Sigmoid colon (tissue), 7 donors: ENCODE results near the gene AUNIP. TPM values are rescaled to one million over a fixed set of nuclear protein-coding genes. Genes with fewer than 3 reads are reported as not detected.

Source experiments
- DNase-seq: peaks from one replicate; pipeline ENCODE4 v3.0.0-alpha.2; 2019
- H3K27ac ChIP-seq, 4 donors: fragments of 200-600 bp; sonication (generic); one replicate each; pipeline ENCODE4 v1.5.1; 2016 to 2019; ENCODE audit warnings: mild to moderate bottlenecking in 1 of 4
- H3K27me3 ChIP-seq, 3 donors: fragments of 200-600 bp; sonication (generic); one replicate each; pipeline ENCODE4 v1.5.1; 2019; ENCODE audit warnings: mild to moderate bottlenecking in 1 of 3
- H3K36me3 ChIP-seq, 4 donors: fragments of 200-600 bp; sonication (generic); one replicate each; pipeline ENCODE4 v1.5.1; 2016 to 2019
- H3K4me1 ChIP-seq, 4 donors: fragments of 200-600 bp; sonication (generic); one replicate each; pipeline ENCODE4 v1.5.1; 2017 to 2019
- H3K4me3 ChIP-seq, 4 donors: fragments of 200-600 bp; sonication (generic); one replicate each; pipeline ENCODE4 v1.5.1; 2017 to 2019; ENCODE audit warnings: mild to moderate bottlenecking in 2 of 4, moderate library complexity in 1 of 4
- H3K9me3 ChIP-seq, 4 donors: fragments of 200-600 bp in 3 of 4; sonication (generic) in 3 of 4; one replicate each; pipeline versions ENCODE4 v1.5.1 to v1.6.1; 2013 to 2019
- EP300 ChIP-seq, 4 donors: sonication (generic); formaldehyde crosslinking; IDR thresholded peaks; one replicate each; pipeline ENCODE4 v1.6.1; 2017; ENCODE audit warnings: antibody characterized with exemption in 4 of 4
- POLR2A ChIP-seq, 2 donors: fragments of 450-650 bp; IDR thresholded peaks; one replicate each; pipeline ENCODE4 v1.6.1; 2016; ENCODE audit warnings: antibody characterized with exemption in 2 of 2, mild to moderate bottlenecking in 2 of 2, moderate library complexity in 2 of 2
- POLR2AphosphoS5 ChIP-seq, 4 donors: sonication (generic); formaldehyde crosslinking; IDR thresholded peaks; one replicate each; pipeline ENCODE4 v1.6.1; 2017; ENCODE audit warnings: antibody characterized with exemption in 4 of 4
- WGBS, 2 donors: extraction: QIAGEN DNeasy Blood & Tissue Kit; methylation state at CpG; one replicate each; pipeline ENCODE4 v1.1.7; 2013; 5-methylcytosine and 5-hydroxymethylcytosine counted together
- intact Hi-C: fragments of 100-400 bp; cut with DNase I; formaldehyde crosslinking; loops from one replicate; pipeline ENCODE4 v1.15.1; 2023
- polyA plus RNA-seq, 3 donors: library from polyadenylated mRNA; stranded (reverse); fragments of 200-250 nt; gene quantifications; one replicate each; pipeline ENCODE4 v1.2.3, GENCODE V29; 2013
- total RNA-seq, 4 donors: library from RNA; depleted of rRNA; stranded (reverse); fragments of >200 nt; gene quantifications; one replicate each; pipeline ENCODE4 v1.1.0, GENCODE V29; 2016
- TF ChIP-seq, protein P1 (sequence below), 4 experiments: fragments of 450-650 bp in 3 of 4; fragments of 200-600 bp in 1 of 4; IDR thresholded peaks; one replicate each; pipeline ENCODE4 v1.5.1; 2016 to 2019; ENCODE audit warnings: antibody characterized with exemption in 4 of 4, mild to moderate bottlenecking in 3 of 4, moderate library complexity in 2 of 4
- donor health status: healthy with polysubstance abuse.
- donor health status: Bipolar disorder and iron deficiency.
- donor health status: healthy.

Gene AUNIP
- total and polyA plus RNA-seq, 7 donors, result 0.46 to 1.9 TPM; not detected in 5

DNA sequence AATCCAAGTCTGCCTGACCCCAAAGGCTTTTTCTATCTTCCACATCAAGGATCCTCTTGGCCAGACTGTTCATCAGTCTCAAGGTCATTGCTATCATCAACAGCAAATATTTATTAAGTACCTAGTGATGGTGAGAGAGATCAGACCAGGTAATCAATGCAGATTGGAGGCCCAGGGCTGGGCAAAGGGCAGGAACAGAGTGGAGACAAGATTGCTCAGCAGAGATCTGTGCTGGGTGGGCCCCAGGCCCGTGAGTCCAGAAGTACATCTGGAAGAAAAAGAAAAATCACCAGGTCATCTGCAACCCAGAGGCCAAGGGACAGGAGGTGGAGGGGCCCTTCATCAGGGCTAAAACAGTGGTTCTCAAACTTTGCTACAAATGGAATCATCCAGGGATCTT lies 26.3 kb upstream of the AUNIP start:
- TF ChIP-seq, protein P1, sequence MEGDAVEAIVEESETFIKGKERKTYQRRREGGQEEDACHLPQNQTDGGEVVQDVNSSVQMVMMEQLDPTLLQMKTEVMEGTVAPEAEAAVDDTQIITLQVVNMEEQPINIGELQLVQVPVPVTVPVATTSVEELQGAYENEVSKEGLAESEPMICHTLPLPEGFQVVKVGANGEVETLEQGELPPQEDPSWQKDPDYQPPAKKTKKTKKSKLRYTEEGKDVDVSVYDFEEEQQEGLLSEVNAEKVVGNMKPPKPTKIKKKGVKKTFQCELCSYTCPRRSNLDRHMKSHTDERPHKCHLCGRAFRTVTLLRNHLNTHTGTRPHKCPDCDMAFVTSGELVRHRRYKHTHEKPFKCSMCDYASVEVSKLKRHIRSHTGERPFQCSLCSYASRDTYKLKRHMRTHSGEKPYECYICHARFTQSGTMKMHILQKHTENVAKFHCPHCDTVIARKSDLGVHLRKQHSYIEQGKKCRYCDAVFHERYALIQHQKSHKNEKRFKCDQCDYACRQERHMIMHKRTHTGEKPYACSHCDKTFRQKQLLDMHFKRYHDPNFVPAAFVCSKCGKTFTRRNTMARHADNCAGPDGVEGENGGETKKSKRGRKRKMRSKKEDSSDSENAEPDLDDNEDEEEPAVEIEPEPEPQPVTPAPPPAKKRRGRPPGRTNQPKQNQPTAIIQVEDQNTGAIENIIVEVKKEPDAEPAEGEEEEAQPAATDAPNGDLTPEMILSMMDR (IDR thresholded peaks at IDR 0.05), result no peak
- TF ChIP-seq EP300 (IDR thresholded peaks at IDR 0.05) (no peak), POLR2AphosphoS5 (IDR thresholded peaks at IDR 0.05) (no peak), POLR2A (IDR thresholded peaks at IDR 0.05) (no peak)

DNA sequence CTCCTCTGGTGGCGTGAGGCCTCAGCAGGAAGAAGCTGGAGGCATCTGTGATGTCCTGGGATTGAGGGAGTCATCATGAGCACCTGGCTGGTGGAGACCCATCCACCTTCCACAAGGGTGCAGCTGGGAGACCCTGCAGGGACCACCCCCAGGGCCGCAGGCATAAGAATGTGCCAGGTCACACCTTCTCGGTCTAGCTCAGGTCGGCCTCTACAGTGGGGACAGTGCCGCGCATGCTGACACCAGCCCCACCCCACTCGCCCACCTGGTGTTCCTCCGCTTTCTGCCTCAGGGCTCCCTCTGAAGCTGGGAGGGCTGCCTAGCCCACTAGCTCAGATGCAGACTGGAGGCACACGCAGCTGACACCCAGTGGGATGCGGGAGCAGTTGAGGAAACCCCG lies 22.0 kb upstream of the AUNIP start:
- Histone ChIP-seq H3K27ac (no peak overlapping the region), H3K27me3 (no peaks in the 10 kb centered on the region), H3K9me3 (no peaks in the 10 kb centered on the region), H3K4me3 (no peak overlapping the region), H3K36me3 (no peaks in the 10 kb centered on the region), H3K4me1 (no peaks in the 10 kb centered on the region)
- intact Hi-C loops, result no loop called here
- DNase-seq, result peak; percentile 48
- WGBS, 2 donors, result 93 to 94% methylated on average over 11 of the region's 11 CpGs
- TF ChIP-seq EP300 (IDR thresholded peaks at IDR 0.05) (no peak), POLR2AphosphoS5 (IDR thresholded peaks at IDR 0.05) (no peak)

More for the DNA sequence above, 26.3 kb upstream of the AUNIP start:
- no peaks in the 10 kb centered on the region for H3K4me1 ChIP-seq
- intact Hi-C loops, result no loop called here
- H3K4me3 ChIP-seq, result no peak overlapping the region
- no peaks in the 10 kb centered on the region for H3K36me3 ChIP-seq
- DNase-seq, result no peak
- 80 to 89% methylated on average over 1 of the region's 1 CpG for WGBS, 2 donors
- H3K27ac ChIP-seq, result no peak overlapping the region
- no peaks in the 10 kb centered on the region for H3K9me3 ChIP-seq
- H3K27me3 ChIP-seq, result no peaks in the 10 kb centered on the region

DNA sequence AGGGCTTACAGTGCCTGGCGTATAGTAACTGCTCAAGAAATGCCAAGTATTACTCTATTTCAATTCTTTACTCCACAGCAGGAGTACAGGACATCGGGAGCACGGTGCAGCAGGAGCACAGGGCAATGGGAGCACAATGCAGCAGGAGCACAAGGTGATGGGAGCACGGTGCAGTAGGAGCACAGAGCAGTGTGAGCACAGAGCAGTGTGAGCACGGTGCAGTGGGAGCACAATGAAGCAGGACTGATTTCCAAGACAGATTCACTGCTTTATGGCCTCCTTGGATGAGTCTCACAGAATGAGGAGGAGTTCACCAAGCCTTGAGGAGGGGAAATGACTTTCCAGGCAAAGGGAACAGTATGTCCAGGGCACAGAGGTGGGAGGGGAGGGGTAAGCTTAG lies 21.3 kb upstream of the AUNIP start:
- H3K9me3 ChIP-seq, result no peaks in the 10 kb centered on the region
- whole genome bisulfite sequencing, 2 donors, result 93% methylated on average over 5 of the region's 5 CpGs
- H3K27me3 ChIP-seq, result no peaks in the 10 kb centered on the region
- H3K4me1 ChIP-seq, result peaks cover 0 to 7% (median 5%) of the 10 kb centered on the region in 4 donors
- TF ChIP-seq, protein P1 (IDR thresholded peaks at IDR 0.05), result no peak
- TF ChIP-seq EP300 (IDR thresholded peaks at IDR 0.05) (no peak), POLR2A (IDR thresholded peaks at IDR 0.05) (no peak), POLR2AphosphoS5 (IDR thresholded peaks at IDR 0.05) (no peak)
- H3K4me3 ChIP-seq, result no peak overlapping the region
- no peaks in the 10 kb centered on the region for H3K36me3 ChIP-seq
- intact Hi-C loops, result no loop called here
- no peak overlapping the region for H3K27ac ChIP-seq
- no peak for DNase-seq

DNA sequence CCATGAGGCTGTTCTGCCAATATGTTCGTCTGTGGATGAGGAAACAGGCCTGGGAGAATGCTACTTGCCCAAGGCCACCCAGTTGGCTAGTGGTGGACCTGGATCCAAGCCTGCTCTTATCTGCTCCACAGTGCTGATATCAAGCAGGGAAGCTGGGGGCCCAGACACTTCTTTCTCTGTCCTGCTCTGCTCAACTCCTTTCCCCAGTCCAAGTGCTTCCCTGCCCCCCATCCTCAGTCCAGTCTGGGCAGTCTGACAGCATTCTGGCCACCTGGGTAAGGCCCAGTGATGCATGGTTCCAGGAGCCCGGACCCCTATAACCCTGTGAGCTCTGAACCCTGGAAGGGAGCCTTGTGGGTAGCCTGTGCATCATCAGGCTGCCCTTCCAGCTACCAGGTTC lies 20.4 kb upstream of the AUNIP start:
- Histone ChIP-seq H3K4me1 (peaks cover 0 to 16% (median 9%) of the 10 kb centered on the region in 4 donors), H3K9me3 (no peaks in the 10 kb centered on the region), H3K27me3 (no peaks in the 10 kb centered on the region), H3K4me3 (no peak overlapping the region), H3K27ac (no peak overlapping the region), H3K36me3 (no peaks in the 10 kb centered on the region)
- TF ChIP-seq POLR2A (IDR thresholded peaks at IDR 0.05), result no peak
- TF ChIP-seq POLR2AphosphoS5 (IDR thresholded peaks at IDR 0.05), result no peak
- TF ChIP-seq, protein P1 (IDR thresholded peaks at IDR 0.05), result no peak
- no peak for TF ChIP-seq EP300 (IDR thresholded peaks at IDR 0.05)
- intact Hi-C loops, result no loop called here
- peak; percentile 38 for DNase-seq
- 74 to 79% methylated on average over 2 of the region's 2 CpGs for WGBS, 2 donors

DNA sequence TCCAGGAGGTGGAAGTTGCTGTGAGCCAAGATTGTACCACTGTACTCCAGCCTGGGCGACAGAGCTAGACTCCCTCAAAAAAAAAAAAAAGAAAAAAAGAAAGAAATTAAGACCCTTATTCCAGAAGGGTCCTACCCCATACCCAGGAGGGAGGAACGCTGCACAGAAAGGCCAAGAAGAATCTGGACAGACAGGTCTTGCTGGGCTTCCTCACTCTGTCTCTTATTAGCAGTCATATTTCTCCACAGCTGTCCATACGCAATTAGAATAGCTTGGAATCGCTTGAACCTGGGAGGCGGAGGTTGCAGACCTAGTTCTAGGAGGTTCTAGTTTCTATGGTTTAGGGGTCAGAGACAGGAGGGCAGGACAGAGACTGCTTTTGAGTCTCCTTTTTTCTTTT lies 19.4 kb upstream of the AUNIP start:
- H3K4me3 ChIP-seq, result no peak overlapping the region
- no peak for DNase-seq
- 68 to 89% methylated on average over 5 of the region's 5 CpGs for WGBS, 2 donors
- TF ChIP-seq EP300 (IDR thresholded peaks at IDR 0.05), result no peak
- TF ChIP-seq POLR2AphosphoS5 (IDR thresholded peaks at IDR 0.05), result no peak
- TF ChIP-seq, protein P1 (IDR thresholded peaks at IDR 0.05), result no peak
- TF ChIP-seq POLR2A (IDR thresholded peaks at IDR 0.05), result no peak
- H3K4me1 ChIP-seq, result peaks cover 0 to 22% (median 15%) of the 10 kb centered on the region in 4 donors
- no peaks in the 10 kb centered on the region for H3K9me3 ChIP-seq
- no peaks in the 10 kb centered on the region for H3K27me3 ChIP-seq
- H3K27ac ChIP-seq, result no peak overlapping the region
- intact Hi-C loops, result no loop called here
- no peaks in the 10 kb centered on the region for H3K36me3 ChIP-seq
